SU-DHL-6 (cell line): ENCODE data around the gene C3orf49.

ENCODE experiments used
- H2AFZ ChIP-seq: fragments of 200-600 bp; sonication (generic); 2 replicates; pipeline ENCODE4 v1.6.1; 2014; ENCODE audit warnings: low read depth, mild to moderate bottlenecking, moderate library complexity, mixed read lengths, antibody characterized with exemption, low read length; ENCODE audit not compliant: severe bottlenecking
- H3F3A ChIP-seq: fragments of 200-600 bp; shearing (Covaris generic); 2 replicates; pipeline ENCODE4 v1.6.0; 2016; ENCODE audit warnings: antibody characterized with exemption, mild to moderate bottlenecking; ENCODE audit not compliant: insufficient read depth
- H3K27ac ChIP-seq: fragments of 200-600 bp; sonication (generic); 2 replicates; pipeline ENCODE4 v1.5.1; 2016; ENCODE audit warnings: low read depth, mild to moderate bottlenecking, low read length, moderate library complexity, mixed read lengths
- H3K27me3 ChIP-seq: fragments of 200-600 bp; sonication (generic), shearing (Covaris generic); 2 replicates; pipeline ENCODE4 v1.6.0; 2014; ENCODE audit warnings: mild to moderate bottlenecking, low read length
- H3K36me3 ChIP-seq: fragments of 200-600 bp; sonication (generic); 2 replicates; pipeline ENCODE4 v1.6.1; 2014; ENCODE audit warnings: mild to moderate bottlenecking, low read length, mixed read lengths
- H3K4me2 ChIP-seq: fragments of 300-600, 200-600 bp; shearing (Covaris generic), sonication (generic); 2 replicates; pipeline ENCODE4 v1.6.0; 2014; ENCODE audit warnings: low read length, low read depth, mild to moderate bottlenecking; ENCODE audit not compliant: poor library complexity, severe bottlenecking
- H3K4me3 ChIP-seq: fragments of 200-600 bp; sonication (generic); 2 replicates; pipeline ENCODE4 v1.5.1; 2014; ENCODE audit warnings: antibody characterized with exemption, low read length, mild to moderate bottlenecking, mixed read lengths; ENCODE audit not compliant: insufficient read depth, poor library complexity, severe bottlenecking
- H3K79me2 ChIP-seq: fragments of 200-600 bp; sonication (generic); 2 replicates; pipeline ENCODE4 v1.6.1; 2014; ENCODE audit warnings: mild to moderate bottlenecking, low read length, moderate library complexity; ENCODE audit not compliant: insufficient read depth
- H3K9ac ChIP-seq: fragments of 200-600 bp; sonication (generic); 2 replicates; pipeline ENCODE4 v1.7.0; 2014; ENCODE audit warnings: mild to moderate bottlenecking, low read length
- H3K9me2 ChIP-seq: fragments of 200-600 bp; sonication (generic); replicated peaks from 2 replicates; pipeline ENCODE4 v1.6.1; 2014; ENCODE audit warnings: low read length; ENCODE audit not compliant: insufficient read depth
- H3K9me3 ChIP-seq: fragments of 200-600 bp; sonication (generic); 2 replicates; pipeline ENCODE4 v1.6.1; 2014; ENCODE audit warnings: low read length, mixed read lengths; ENCODE audit not compliant: insufficient read depth
- H4K20me1 ChIP-seq: fragments of 200-600 bp; sonication (generic); 2 replicates; pipeline ENCODE4 v1.6.1; 2014; ENCODE audit warnings: low read depth, mild to moderate bottlenecking, antibody characterized with exemption, low read length, moderate library complexity, mixed read lengths
- CTCF ChIP-seq: fragments of 200-600 bp; sonication (generic); IDR thresholded peaks from one replicate; pipeline ENCODE4 v1.5.1; 2017; ENCODE audit warnings: antibody characterized with exemption, mild to moderate bottlenecking, low read length, moderate library complexity; ENCODE audit not compliant: insufficient read depth, poor library complexity, severe bottlenecking
- EZH2phosphoT487 ChIP-seq: fragments of 200-600 bp; sonication (generic), shearing (Covaris generic); conservative IDR thresholded peaks from 2 replicates; pipeline ENCODE4 v1.6.1; 2018; ENCODE audit warnings: mild to moderate bottlenecking, antibody characterized with exemption, low read length, moderate library complexity, mixed read lengths

C3orf49 gene

DNA sequence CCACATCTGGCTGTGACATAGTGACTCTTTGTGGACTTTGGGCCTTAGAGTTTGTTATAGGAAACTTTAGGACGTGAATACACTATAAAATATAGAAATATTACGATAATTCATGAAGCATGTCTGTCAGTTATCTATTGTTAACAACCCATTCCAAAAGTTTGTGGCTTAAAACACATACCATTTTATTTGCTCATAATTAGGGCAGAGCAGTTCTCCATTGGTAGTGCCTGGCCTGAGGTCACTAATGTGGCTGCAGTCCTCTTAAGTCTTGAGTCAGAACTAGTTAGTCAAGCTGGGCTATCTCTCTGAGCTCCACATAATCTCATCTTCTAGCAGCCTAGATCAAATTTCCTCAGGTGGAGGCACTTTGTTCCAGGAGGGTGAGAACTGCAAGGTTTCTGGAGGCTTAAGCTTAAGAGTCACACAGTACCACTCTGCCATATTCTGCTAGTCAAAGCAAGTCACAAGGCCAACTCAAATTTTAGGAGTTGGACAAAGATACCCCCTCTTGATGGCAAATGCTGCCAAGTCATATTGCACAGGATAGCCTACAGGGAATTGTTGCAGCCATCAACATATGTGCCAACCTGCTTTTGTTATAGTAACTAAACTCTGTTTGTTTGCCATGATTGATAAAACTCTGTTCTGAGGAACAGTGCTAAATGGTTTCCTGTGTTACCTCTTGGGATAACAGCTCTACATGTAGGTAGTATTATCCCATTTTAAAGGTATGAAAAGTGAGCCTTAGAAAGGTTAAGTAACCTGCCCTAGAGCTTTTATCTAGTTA is 53.2 kb downstream of the C3orf49 start:
- Histone ChIP-seq H3F3A (no peaks in the 10 kb centered on the region), H3K9me3 (no peaks in the 10 kb centered on the region), H3K79me2 (peaks cover 98% of the 10 kb centered on the region), H2AFZ (no peak overlapping the region), H3K27ac (no peak overlapping the region), H3K9me2 (no peaks in the 10 kb centered on the region), H3K4me2 (no peak overlapping the region), H3K9ac (no peak overlapping the region), H3K27me3 (no peaks in the 10 kb centered on the region), H4K20me1 (peaks cover 30% of the 10 kb centered on the region), H3K36me3 (no peaks in the 10 kb centered on the region), H3K4me3 (no peak overlapping the region)
- TF ChIP-seq CTCF (no peak), EZH2phosphoT487 (no peak)

DNA sequence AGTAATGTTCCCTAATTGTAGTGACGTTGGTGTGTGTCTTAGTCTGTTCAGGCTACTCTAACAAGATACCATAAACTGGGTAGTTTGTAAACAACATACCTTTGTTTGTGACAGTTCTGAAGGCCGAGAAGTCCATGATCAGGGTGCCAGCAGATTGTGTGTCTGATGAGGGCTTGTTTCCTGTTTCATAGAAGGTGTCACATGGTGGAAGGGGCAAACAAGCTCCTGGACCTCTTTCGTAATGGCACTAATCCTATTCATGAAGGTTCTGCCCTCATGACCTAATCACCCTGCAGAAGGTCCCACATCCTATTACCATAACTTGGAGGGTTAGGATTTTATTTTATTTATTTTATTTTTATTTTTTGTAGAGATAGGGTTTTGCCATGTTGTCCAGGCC is 55.7 kb downstream of the C3orf49 start:
- no peaks in the 10 kb centered on the region for H3F3A ChIP-seq
- peaks cover 98% of the 10 kb centered on the region for H3K79me2 ChIP-seq
- H3K4me2 ChIP-seq: no peak overlapping the region
- no peak overlapping the region for H3K4me3 ChIP-seq
- no peaks in the 10 kb centered on the region for H3K27me3 ChIP-seq
- H3K9me2 ChIP-seq: no peaks in the 10 kb centered on the region
- H3K9me3 ChIP-seq: no peaks in the 10 kb centered on the region
- H3K27ac ChIP-seq: no peak overlapping the region
- no peak overlapping the region for H2AFZ ChIP-seq
- H4K20me1 ChIP-seq: peaks cover 30% of the 10 kb centered on the region
- no peaks in the 10 kb centered on the region for H3K36me3 ChIP-seq
- H3K9ac ChIP-seq: no peak overlapping the region
- TF ChIP-seq CTCF: no peak
- TF ChIP-seq EZH2phosphoT487: no peak

DNA sequence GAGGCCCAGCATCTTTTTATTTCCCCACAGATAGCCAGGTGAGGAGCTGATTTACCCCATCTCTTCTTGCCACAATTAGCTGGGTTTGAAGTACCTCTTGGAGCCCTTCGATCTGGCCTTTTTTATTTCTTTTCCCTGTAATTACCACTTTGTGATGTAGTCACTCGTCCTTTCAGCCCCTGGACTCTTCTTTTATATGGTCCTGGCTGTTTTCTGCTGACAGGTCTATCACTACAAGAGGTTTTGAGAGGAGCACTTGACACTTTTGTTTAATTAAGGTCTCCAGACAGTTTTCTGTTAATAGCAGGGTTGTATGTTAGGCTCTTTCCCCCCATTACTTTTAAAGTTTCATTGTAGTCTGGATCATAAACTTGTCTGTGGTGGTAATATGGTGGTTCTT is 56.4 kb downstream of the C3orf49 start:
- Histone ChIP-seq H3K4me2 (no peak overlapping the region), H3K27ac (no peak overlapping the region), H2AFZ (no peak overlapping the region), H3K27me3 (no peaks in the 10 kb centered on the region), H3K9me3 (no peaks in the 10 kb centered on the region), H3F3A (no peaks in the 10 kb centered on the region), H3K9me2 (no peaks in the 10 kb centered on the region), H3K9ac (no peak overlapping the region), H3K36me3 (no peaks in the 10 kb centered on the region), H3K4me3 (no peak overlapping the region), H3K79me2 (peaks cover 98% of the 10 kb centered on the region), H4K20me1 (peaks cover 34% of the 10 kb centered on the region)
- TF ChIP-seq EZH2phosphoT487: no peak
- no peak for TF ChIP-seq CTCF
